ENCODE measurements around the gene P3H3. TPM values are rescaled to one million over a fixed set of nuclear protein-coding genes. Genes with fewer than 3 reads are reported as not detected.

P3H3 gene
- total RNA-seq, 1 experiment from 2014 or later, result 25.6 TPM

DNA sequence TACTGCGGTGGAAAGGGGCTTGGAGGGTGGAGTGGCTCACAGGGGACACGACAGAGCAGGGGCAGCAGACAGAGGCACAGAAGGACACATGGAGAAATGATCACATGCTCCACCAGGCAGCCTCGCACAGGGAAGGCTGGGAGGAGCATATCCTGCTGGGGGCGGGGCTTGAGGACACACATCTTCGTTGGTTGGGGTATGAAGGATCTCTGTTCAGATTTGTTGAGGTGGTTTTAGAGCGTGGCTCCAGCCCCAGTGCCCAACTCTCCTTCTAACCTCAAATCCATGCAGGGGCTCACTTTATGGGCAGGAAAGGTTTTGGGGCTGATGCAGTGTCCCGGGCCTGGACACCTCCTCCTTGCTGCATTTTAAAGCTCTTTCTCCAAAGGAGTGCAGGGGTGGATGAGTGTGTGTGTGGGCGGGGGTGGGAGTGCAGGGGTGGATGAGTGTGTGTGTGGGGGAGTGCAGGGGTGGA is 733 bp upstream of the P3H3 start:
- Mint-ChIP-seq H3K27ac (ENCODE audit: unreplicated experiment) (no peak overlapping the region), H3K4me1 (ENCODE audit: low read depth, unreplicated experiment) (peaks cover 14% of the 10 kb centered on the region), H3K36me3 (ENCODE audit: insufficient read depth, unreplicated experiment) (peaks cover 11% of the 10 kb centered on the region), H3K4me3 (ENCODE audit: unreplicated experiment) (peak overlapping the region; percentile 94), H3K27me3 (ENCODE audit: insufficient read depth, unreplicated experiment) (peaks cover 22% of the 10 kb centered on the region), H3K9me3 (ENCODE audit: unreplicated experiment) (no peaks in the 10 kb centered on the region)
- Histone ChIP-seq H3K9me3 (no peaks in the 10 kb centered on the region), H3K4me1 (peaks cover 23% of the 10 kb centered on the region), H3K27me3 (replicated peaks; ENCODE audit: control insufficient read depth, insufficient read depth, low read length) (no peaks in the 10 kb centered on the region; the same call in 1 of the 2 replicates), H3K36me3 (ENCODE audit: control insufficient read depth, insufficient read depth, low read length) (no peaks in the 10 kb centered on the region; the same call in 1 of the 2 replicates), H3K4me3 (ENCODE audit: low read depth, low read length) (no peak overlapping the region)
- intact Hi-C loops (cut with micrococcal nuclease; ENCODE audit: unreplicated experiment), result loop anchor here (5.0 kb wide), 2 partner anchors 210 to 255 kb away; no protein-coding TSS in a partner anchor
- TF ChIP-seq, protein P1, sequence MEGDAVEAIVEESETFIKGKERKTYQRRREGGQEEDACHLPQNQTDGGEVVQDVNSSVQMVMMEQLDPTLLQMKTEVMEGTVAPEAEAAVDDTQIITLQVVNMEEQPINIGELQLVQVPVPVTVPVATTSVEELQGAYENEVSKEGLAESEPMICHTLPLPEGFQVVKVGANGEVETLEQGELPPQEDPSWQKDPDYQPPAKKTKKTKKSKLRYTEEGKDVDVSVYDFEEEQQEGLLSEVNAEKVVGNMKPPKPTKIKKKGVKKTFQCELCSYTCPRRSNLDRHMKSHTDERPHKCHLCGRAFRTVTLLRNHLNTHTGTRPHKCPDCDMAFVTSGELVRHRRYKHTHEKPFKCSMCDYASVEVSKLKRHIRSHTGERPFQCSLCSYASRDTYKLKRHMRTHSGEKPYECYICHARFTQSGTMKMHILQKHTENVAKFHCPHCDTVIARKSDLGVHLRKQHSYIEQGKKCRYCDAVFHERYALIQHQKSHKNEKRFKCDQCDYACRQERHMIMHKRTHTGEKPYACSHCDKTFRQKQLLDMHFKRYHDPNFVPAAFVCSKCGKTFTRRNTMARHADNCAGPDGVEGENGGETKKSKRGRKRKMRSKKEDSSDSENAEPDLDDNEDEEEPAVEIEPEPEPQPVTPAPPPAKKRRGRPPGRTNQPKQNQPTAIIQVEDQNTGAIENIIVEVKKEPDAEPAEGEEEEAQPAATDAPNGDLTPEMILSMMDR (IDR thresholded peaks at IDR 0.05; ENCODE audit: insufficient read depth in 1 of 2, low read depth in 1 of 2, low read length in 1 of 2, severe bottlenecking in 1 of 2, unreplicated experiment in 1 of 2), result no peak
- POLR2A ChIA-PET, result interaction anchor here (0.6 to 1.0 kb wide), 3 partner anchors 11 to 74 kb away, joined by 3 read pairs; no protein-coding TSS in a partner anchor
- BruUV-seq (replicated peaks), result no TSS peak
- DNase-seq, result peak; percentile 81 to 88
- CTCF ChIA-PET, result interaction anchor here (0.5 to 2.4 kb wide), 6 partner anchors 8 to 74 kb away, joined by 3 to 8 read pairs (median 4); partner anchors contain the start of genes CDCA3, MLF2 and USP5

DNA sequence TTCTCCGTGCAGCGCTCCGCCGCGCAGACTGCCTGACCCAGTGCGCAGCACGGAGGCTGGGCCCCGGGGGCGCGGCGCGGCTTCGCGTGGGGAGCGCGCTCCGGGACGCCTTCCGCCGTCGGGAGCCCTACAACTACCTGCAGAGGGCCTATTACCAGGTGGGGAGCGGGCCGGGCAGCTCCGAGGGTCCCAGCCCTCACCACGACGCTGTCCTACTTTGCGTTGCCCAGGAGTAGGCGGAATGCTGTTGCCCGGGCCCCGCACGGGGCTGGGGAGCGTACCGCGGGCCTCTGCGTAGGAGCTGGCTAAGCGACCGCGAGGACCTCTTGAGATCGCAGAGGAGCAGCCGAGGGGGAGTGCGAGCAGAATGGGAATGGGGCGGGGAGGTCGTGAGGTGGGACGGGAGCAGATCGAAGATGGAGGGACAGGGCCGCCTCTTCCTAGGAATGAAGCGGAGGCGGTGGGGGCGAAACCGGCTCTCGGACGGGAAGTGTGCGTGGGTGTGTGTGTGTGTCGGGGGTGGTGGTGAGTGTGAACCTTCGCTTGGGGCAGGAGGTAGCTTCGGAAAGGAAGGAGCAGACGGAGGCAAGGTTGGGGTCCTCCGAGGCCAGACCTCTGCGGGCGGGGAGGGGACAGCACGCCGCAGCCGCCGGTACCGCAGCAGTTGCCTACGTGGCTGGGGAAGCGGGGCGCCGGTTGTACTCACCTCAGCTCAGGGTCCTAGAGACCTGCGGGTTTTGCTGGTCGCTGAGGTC is 751 bp downstream of the P3H3 start:
- CTCF ChIA-PET, result interaction anchor here (0.7 to 2.4 kb wide), 6 partner anchors 10 to 382 kb away, joined by 3 to 8 read pairs (median 4); partner anchors contain the start of genes CDCA3, MLF2, PTMS and USP5
- peaks cover 15% of the 10 kb centered on the region for H3K4me1 ChIP-seq
- intact Hi-C loops (cut with micrococcal nuclease; ENCODE audit: unreplicated experiment), result loop anchor here (5.0 kb wide), 2 partner anchors 212 to 257 kb away; no protein-coding TSS in a partner anchor
- TF ChIP-seq, protein P1 (IDR thresholded peaks at IDR 0.05; ENCODE audit: insufficient read depth in 1 of 2, low read depth in 1 of 2, low read length in 1 of 2, severe bottlenecking in 1 of 2, unreplicated experiment in 1 of 2), result peak in 1 of 2 experiments; percentile 9
- H3K36me3 ChIP-seq (ENCODE audit: control insufficient read depth, insufficient read depth, low read length), result no peaks in the 10 kb centered on the region; the same call in 1 of the 2 replicates
- H3K9me3 ChIP-seq, result no peaks in the 10 kb centered on the region
- Mint-ChIP-seq H3K36me3 (ENCODE audit: insufficient read depth, unreplicated experiment) (peaks cover 14% of the 10 kb centered on the region), H3K4me1 (ENCODE audit: low read depth, unreplicated experiment) (peaks cover 14% of the 10 kb centered on the region), H3K9me3 (ENCODE audit: unreplicated experiment) (no peaks in the 10 kb centered on the region), H3K27me3 (ENCODE audit: insufficient read depth, unreplicated experiment) (peaks cover 18% of the 10 kb centered on the region), H3K4me3 (ENCODE audit: unreplicated experiment) (peak overlapping the region; percentile 94), H3K27ac (ENCODE audit: unreplicated experiment) (peak overlapping the region; percentile 95)
- peak overlapping the region; percentile 97 for H3K4me3 ChIP-seq (ENCODE audit: low read depth, low read length)
- peak in 1 of 2 experiments; percentile 75 for DNase-seq
- TSS peak; percentile 73 for BruUV-seq (replicated peaks)
- no peaks in the 10 kb centered on the region; the same call in 1 of the 2 replicates for H3K27me3 ChIP-seq (replicated peaks; ENCODE audit: control insufficient read depth, insufficient read depth, low read length)
- POLR2A ChIA-PET, result interaction anchor here (1.9 kb wide), 1 partner anchor 22 kb away, joined by 9 read pairs; the partner anchor contains the start of genes CDCA3 and USP5
